A673 (cell line): ENCODE measurements around the gene MYRIP. TPM values are rescaled to one million over a fixed set of nuclear protein-coding genes. Genes with fewer than 3 reads are reported as not detected.

Experiments used
- BruUV-seq: library from RNA; stranded (reverse); fragments of 400-500 nt; replicated peaks from 2 replicates; lab custom pipeline; 2021; lab: Mats Ljungman, UMichigan
- CTCF ChIA-PET: fragments of 300-600 bp; sonication (Branson Sonifier 250); formaldehyde crosslinking; loops from one replicate; lab custom pipeline; 2022; ENCODE audit warnings: antibody characterized with exemption; lab: Charles Lee
- POLR2A ChIA-PET: fragments of 300-600 bp; sonication (Branson Sonifier 250); formaldehyde crosslinking; loops from one replicate; lab custom pipeline; 2022; ENCODE audit warnings: antibody characterized with exemption; ENCODE audit not compliant: low non-redundant PET; lab: Charles Lee
- DNase-seq: peaks from one replicate; pipeline ENCODE4 v3.0.0-alpha.2; 2015; ENCODE audit warnings: low spot score
- H3K27ac ChIP-seq: fragments of 200-600 bp; sonication (generic); 2 replicates; pipeline ENCODE4 v1.5.1; 2016; ENCODE audit warnings: mixed run types, low read depth, mild to moderate bottlenecking, mixed read lengths, antibody characterized with exemption, low read length; ENCODE audit not compliant: poor library complexity, severe bottlenecking
- H3K27me3 ChIP-seq: fragments of 200-600 bp; sonication (generic); replicated peaks from 2 replicates; pipeline ENCODE4 v1.6.1; 2017; ENCODE audit warnings: mixed run types, low read depth, mild to moderate bottlenecking, mixed read lengths, antibody characterized with exemption, low read length; ENCODE audit not compliant: insufficient read depth, poor library complexity
- H3K36me3 ChIP-seq: fragments of 200-600 bp; sonication (generic); 2 replicates; pipeline ENCODE4 v1.6.1; 2016; ENCODE audit warnings: mixed run types, mild to moderate bottlenecking, mixed read lengths, antibody characterized with exemption, low read length; ENCODE audit not compliant: insufficient read depth, poor library complexity, severe bottlenecking
- H3K4me1 ChIP-seq: fragments of 200-600 bp; sonication (generic); 2 replicates; pipeline ENCODE4 v1.6.1; 2017; ENCODE audit warnings: mixed run types, mild to moderate bottlenecking, mixed read lengths, antibody characterized with exemption, low read length; ENCODE audit not compliant: insufficient read depth, poor library complexity, severe bottlenecking
- H3K4me3 ChIP-seq: fragments of 200-600 bp; sonication (generic); 2 replicates; pipeline ENCODE4 v1.5.1; 2016; ENCODE audit warnings: low read depth, mixed run types, mild to moderate bottlenecking, mixed read lengths, low read length; ENCODE audit not compliant: poor library complexity, severe bottlenecking
- H3K9me3 ChIP-seq: fragments of 200-600 bp; sonication (generic); 2 replicates; pipeline ENCODE4 v1.6.1; 2016; ENCODE audit warnings: mixed run types, low read depth, mild to moderate bottlenecking, mixed read lengths, antibody characterized with exemption, low read length; ENCODE audit not compliant: poor library complexity, severe bottlenecking
- CTCF ChIP-seq: fragments of 300-800, 200-600 bp; sonication (generic); conservative IDR thresholded peaks from 2 replicates; pipeline ENCODE4 v1.5.1; 2017; ENCODE audit warnings: low read depth, mild to moderate bottlenecking, antibody characterized with exemption, low read length, moderate library complexity, mixed read lengths
- EZH2 ChIP-seq: fragments of 200-600 bp; sonication (generic); IDR thresholded peaks from 2 replicates; pipeline ENCODE4 v1.6.1; 2017; ENCODE audit warnings: borderline replicate concordance, low read depth, mild to moderate bottlenecking, mixed read lengths, antibody characterized with exemption, low read length; ENCODE audit not compliant: poor library complexity, severe bottlenecking
- intact Hi-C: fragments of 100-400 bp; cut with micrococcal nuclease; formaldehyde crosslinking; loops from one replicate; pipeline ENCODE4 v1.10.0; 2022; ENCODE audit not compliant: unreplicated experiment
- total RNA-seq: library from RNA; stranded (reverse); gene quantifications from 2 replicates; pipeline ENCODE4 v1.2.3, GENCODE V29; 2021

MYRIP gene
- total RNA-seq, 1 experiment from 2014 or later: not detected

GRCh38 chr3:40009991-40010390 lies 200.6 kb downstream of the MYRIP start:
- ChIA-PET CTCF (no interaction called here), POLR2A (no interaction called here)
- no peak for DNase-seq
- Histone ChIP-seq H3K27me3 (no peaks in the 10 kb centered on the region), H3K4me1 (no peaks in the 10 kb centered on the region), H3K4me3 (no peak overlapping the region), H3K9me3 (no peaks in the 10 kb centered on the region), H3K36me3 (no peaks in the 10 kb centered on the region), H3K27ac (no peak overlapping the region)
- BruUV-seq: no TSS peak
- TF ChIP-seq EZH2: no peak
- no peak for TF ChIP-seq CTCF
- intact Hi-C loops: no loop called here

GRCh38 chr3:40012381-40012780 lies 203.0 kb downstream of the MYRIP start:
- Histone ChIP-seq H3K27ac (no peak overlapping the region), H3K36me3 (no peaks in the 10 kb centered on the region), H3K27me3 (no peaks in the 10 kb centered on the region), H3K4me3 (no peak overlapping the region), H3K4me1 (no peaks in the 10 kb centered on the region), H3K9me3 (no peaks in the 10 kb centered on the region)
- no peak for DNase-seq
- intact Hi-C loops: no loop called here
- BruUV-seq: no TSS peak
- CTCF ChIA-PET: no interaction called here
- TF ChIP-seq CTCF: no peak
- no peak for TF ChIP-seq EZH2
- POLR2A ChIA-PET: no interaction called here

GRCh38 chr3:40016391-40016790 lies 207.0 kb downstream of the MYRIP start:
- no TSS peak for BruUV-seq
- no peaks in the 10 kb centered on the region for H3K27me3 ChIP-seq
- TF ChIP-seq CTCF (no peak), EZH2 (no peak)
- H3K4me1 ChIP-seq: no peaks in the 10 kb centered on the region
- no peaks in the 10 kb centered on the region for H3K36me3 ChIP-seq
- H3K27ac ChIP-seq: no peak overlapping the region
- H3K9me3 ChIP-seq: no peaks in the 10 kb centered on the region
- CTCF ChIA-PET: no interaction called here
- POLR2A ChIA-PET: no interaction called here
- intact Hi-C loops: no loop called here
- H3K4me3 ChIP-seq: no peak overlapping the region
- DNase-seq: no peak
